ENCODE measurements around the gene MINDY1. TPM values are rescaled to one million over a fixed set of nuclear protein-coding genes. Genes with fewer than 3 reads are reported as not detected.

Gene MINDY1
- total and polyA plus RNA-seq, 10 donors = 3.3 to 51.1 (median 28.6) TPM

DNA sequence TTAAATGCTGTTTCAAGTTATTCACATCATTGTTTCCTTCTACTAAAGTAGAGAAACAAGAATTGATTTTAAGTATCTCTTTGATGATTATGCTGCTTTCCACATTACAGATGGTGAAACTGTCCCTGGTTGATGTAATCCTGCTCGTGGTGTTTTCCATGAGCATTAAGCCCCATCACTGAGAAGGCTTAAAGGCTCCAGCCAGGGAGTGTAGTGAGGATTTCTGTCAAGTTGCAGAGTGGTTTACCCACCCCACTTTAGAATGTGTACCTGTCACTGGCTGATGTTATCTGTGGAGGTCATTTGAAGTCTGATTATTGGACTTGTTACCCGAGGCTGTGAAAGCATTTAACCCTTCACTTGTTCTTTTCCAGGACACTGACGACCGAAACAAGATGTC lies 44.9 kb downstream of the MINDY1 start:
- H3K9me3 ChIP-seq = no peaks in the 10 kb centered on the region
- no peak for DNase-seq
- intact Hi-C loops (cut with DNase I; ENCODE audit: low total_unique reads) = no loop called here
- peak overlapping the region in 1 of 8 donors; percentile 34 for H3K27ac ChIP-seq
- TF ChIP-seq POLR2A (IDR thresholded peaks at IDR 0.05) = no peak
- TF ChIP-seq, protein P1, sequence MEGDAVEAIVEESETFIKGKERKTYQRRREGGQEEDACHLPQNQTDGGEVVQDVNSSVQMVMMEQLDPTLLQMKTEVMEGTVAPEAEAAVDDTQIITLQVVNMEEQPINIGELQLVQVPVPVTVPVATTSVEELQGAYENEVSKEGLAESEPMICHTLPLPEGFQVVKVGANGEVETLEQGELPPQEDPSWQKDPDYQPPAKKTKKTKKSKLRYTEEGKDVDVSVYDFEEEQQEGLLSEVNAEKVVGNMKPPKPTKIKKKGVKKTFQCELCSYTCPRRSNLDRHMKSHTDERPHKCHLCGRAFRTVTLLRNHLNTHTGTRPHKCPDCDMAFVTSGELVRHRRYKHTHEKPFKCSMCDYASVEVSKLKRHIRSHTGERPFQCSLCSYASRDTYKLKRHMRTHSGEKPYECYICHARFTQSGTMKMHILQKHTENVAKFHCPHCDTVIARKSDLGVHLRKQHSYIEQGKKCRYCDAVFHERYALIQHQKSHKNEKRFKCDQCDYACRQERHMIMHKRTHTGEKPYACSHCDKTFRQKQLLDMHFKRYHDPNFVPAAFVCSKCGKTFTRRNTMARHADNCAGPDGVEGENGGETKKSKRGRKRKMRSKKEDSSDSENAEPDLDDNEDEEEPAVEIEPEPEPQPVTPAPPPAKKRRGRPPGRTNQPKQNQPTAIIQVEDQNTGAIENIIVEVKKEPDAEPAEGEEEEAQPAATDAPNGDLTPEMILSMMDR (IDR thresholded peaks at IDR 0.05 in 8 of 11, conservative IDR thresholded peaks at IDR 0.05 in 3 of 11) = no peak
- TF ChIP-seq POLR2AphosphoS5 (IDR thresholded peaks at IDR 0.05) = no peak
- WGBS, 5 donors = 68 to 80% (median 71%) methylated on average over 4 of the region's 4 CpGs
- no peaks in the 10 kb centered on the region for H3K27me3 ChIP-seq (replicated peaks in 1 of 7)
- H3K4me1 ChIP-seq = peaks cover 0 to 17% (median 2%) of the 10 kb centered on the region in 6 donors
- H3K4me3 ChIP-seq = no peak overlapping the region
- peaks cover 0 to 100% (median 99%) of the 10 kb centered on the region in 6 donors for H3K36me3 ChIP-seq

DNA sequence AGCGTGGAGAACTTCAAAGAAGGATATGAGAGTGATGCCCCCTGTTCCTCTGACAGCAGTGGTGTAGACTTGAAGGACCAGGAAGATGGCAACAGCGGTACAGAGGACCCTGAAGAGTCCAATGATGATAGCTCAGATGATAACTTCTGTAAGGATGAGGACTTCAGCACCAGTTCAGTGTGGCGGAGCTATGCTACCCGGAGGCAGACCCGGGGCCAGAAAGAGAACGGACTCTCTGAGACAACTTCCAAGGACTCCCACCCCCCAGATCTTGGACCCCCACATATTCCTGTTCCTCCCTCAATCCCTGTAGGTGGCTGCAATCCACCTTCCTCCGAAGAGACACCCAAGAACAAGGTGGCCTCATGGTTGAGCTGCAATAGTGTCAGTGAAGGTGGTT lies 46.1 kb downstream of the MINDY1 start:
- no peak overlapping the region for H3K27ac ChIP-seq
- intact Hi-C loops (cut with DNase I; ENCODE audit: low total_unique reads) = no loop called here
- no peak for TF ChIP-seq POLR2A (IDR thresholded peaks at IDR 0.05)
- TF ChIP-seq, protein P1 (IDR thresholded peaks at IDR 0.05 in 8 of 11, conservative IDR thresholded peaks at IDR 0.05 in 3 of 11) = no peak
- TF ChIP-seq POLR2AphosphoS5 (IDR thresholded peaks at IDR 0.05) = no peak
- H3K27me3 ChIP-seq (replicated peaks in 1 of 7) = no peaks in the 10 kb centered on the region
- H3K9me3 ChIP-seq = no peaks in the 10 kb centered on the region
- peaks cover 0 to 100% (median 91%) of the 10 kb centered on the region in 6 donors for H3K36me3 ChIP-seq
- peak; percentile 54 for DNase-seq
- peaks cover 0 to 17% (median 2%) of the 10 kb centered on the region in 6 donors for H3K4me1 ChIP-seq
- H3K4me3 ChIP-seq = no peak overlapping the region
- 94 to 99% (median 98%) methylated on average over 7 of the region's 7 CpGs for WGBS, 5 donors

DNA sequence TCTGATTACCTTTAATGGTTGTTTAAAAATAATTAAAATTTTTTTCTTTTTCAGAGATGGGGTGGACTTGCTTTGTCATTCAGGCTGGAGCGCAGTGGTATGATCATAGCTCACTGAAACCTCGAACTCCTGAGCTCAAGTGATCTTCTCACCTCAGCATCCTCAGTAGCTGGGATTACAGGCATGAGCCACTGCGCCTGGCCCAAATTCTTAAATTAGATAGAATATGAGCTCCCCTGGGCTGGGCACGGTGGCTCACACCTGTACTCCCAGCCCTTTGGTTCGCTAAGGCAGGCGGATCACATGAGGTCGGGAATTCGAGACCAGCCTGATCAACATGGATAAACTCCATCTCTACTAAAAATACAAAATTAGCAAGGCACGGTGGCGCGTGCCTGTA lies 49.0 kb downstream of the MINDY1 start:
- intact Hi-C loops (cut with DNase I; ENCODE audit: low total_unique reads) = no loop called here
- H3K4me3 ChIP-seq = no peak overlapping the region
- 94 to 98% (median 97%) methylated on average over 11 of the region's 11 CpGs for WGBS, 5 donors
- no peaks in the 10 kb centered on the region for H3K9me3 ChIP-seq
- peaks cover 0 to 7% (median 2%) of the 10 kb centered on the region in 6 donors for H3K4me1 ChIP-seq
- peak; percentile 37 for DNase-seq
- no peak overlapping the region for H3K27ac ChIP-seq
- TF ChIP-seq, protein P1 (IDR thresholded peaks at IDR 0.05 in 8 of 11, conservative IDR thresholded peaks at IDR 0.05 in 3 of 11) = no peak
- TF ChIP-seq POLR2AphosphoS5 (IDR thresholded peaks at IDR 0.05) (no peak), POLR2A (IDR thresholded peaks at IDR 0.05) (no peak)
- H3K36me3 ChIP-seq = peaks cover 0 to 100% (median 89%) of the 10 kb centered on the region in 6 donors
- H3K27me3 ChIP-seq (replicated peaks in 1 of 7) = no peaks in the 10 kb centered on the region

DNA sequence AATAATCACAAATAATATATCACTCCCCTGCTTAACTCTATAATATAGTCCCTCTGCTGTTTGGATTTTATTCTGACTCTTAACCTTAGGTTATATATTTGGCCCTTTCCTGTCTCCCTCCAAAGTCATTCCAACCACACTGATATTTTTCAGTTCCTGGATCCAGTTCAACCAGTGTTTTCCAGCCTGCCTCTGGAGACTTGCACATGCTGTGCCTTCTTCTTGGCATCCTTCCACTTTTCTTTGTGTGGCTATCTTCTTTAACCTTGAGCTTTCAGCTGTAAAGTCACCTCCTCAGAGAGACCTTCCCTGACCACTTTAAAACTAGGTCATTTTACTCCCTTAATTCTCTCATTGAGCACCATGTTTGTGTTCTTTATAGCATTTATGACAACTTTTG lies 51.4 kb downstream of the MINDY1 start:
- Histone ChIP-seq H3K27me3 (replicated peaks in 1 of 7) (no peaks in the 10 kb centered on the region), H3K27ac (no peak overlapping the region), H3K4me1 (no peaks in the 10 kb centered on the region), H3K4me3 (no peak overlapping the region), H3K9me3 (no peaks in the 10 kb centered on the region), H3K36me3 (peaks cover 0 to 100% (median 89%) of the 10 kb centered on the region in 6 donors)
- TF ChIP-seq POLR2AphosphoS5 (IDR thresholded peaks at IDR 0.05) = no peak
- TF ChIP-seq POLR2A (IDR thresholded peaks at IDR 0.05) = no peak
- TF ChIP-seq, protein P1 (IDR thresholded peaks at IDR 0.05 in 8 of 11, conservative IDR thresholded peaks at IDR 0.05 in 3 of 11) = no peak
- intact Hi-C loops (cut with DNase I; ENCODE audit: low total_unique reads) = no loop called here
- DNase-seq = no peak
